Islet of Langerhans (tissue), 1 donor: Measurements from ENCODE around the gene CD2BP2.
"Not testable (repeated sequence)": the region's sequence is repeated elsewhere in the genome, so short reads cannot be mapped to it uniquely, and the experiment has no call there.

ENCODE experiments used
- FAIRE-seq: peaks from one replicate; lab custom pipeline; 2011; peaks lifted over from hg19 to GRCh38; lab: Jason Lieb, UNC

CD2BP2 gene

DNA sequence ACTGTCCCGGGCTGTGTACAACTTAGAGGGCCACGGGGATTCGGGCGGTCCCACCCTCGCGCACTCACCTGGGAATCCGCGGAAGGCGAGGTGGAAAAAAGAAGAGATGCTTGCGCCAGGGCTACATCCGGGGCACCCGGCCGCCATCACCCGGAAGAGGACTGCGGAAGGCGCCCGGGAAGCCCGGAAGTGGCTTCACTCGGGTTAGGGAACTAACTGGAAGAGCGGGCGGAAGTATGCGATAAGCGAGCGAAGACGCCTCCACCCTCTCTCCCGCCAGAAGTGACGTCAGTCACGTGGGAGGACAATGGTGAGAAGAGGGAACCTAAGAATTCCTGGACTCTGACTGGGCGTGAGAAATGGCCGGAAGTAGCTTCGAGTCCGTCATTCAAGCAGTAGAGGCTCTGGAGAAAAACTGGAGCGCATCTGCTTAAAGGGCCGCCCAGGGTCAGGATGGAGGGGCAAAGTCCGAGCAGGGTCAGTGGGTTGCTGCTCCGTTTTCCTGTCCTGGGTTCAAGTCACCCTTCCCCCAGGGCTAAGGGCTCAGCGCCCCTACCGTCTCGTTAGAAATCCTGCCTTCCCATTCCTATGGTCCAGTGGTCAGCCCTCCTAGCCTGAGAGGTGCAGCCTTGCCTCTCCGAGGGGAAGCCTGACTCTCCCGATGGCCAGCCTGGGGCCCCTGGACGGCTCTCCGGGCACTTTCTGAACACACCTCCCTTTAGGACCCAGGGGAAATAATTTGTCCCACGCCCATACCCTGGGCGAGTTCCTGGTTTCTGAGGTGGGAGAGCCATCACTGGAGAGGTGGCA lies at the start of gene CD2BP2:
TSS of gene CD2BP2 (minus strand) at position 165 of the 810 bp plus-strand sequence. CDS start 627 bp downstream, outside the sequence.
- peak; percentile 96 for FAIRE-seq

DNA sequence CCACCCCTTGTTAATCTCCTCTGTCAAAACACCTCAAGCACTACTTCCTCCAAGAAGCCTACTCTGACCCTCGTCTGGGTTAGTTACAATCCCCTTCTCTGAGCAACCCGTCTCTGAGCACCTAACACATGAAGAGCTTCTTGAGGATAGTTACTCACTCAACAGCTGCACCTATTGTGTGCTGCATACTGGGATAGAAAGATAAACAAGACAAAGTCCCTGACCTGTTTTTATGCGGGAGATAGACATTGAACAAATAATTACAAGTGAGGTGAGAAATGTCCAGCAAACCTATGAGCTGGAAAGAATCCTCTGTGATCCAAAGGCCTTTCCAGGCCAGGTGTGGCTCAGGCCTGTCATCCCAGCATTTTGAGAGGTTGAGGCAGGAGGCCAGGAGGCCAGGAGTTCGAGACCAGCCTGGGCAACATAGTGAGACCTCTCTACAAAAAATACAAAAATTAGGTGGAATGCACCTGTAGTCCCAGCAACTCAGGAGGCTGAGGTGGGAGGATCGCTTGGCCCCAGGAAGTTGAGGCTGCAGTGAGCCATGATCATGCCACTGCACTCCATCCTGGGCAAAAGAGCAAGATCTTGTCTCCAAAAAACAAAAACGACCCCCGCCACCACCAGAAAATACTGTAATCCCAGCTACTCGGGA lies 46.8 kb upstream of the CD2BP2 start:
- no peak for FAIRE-seq

DNA sequence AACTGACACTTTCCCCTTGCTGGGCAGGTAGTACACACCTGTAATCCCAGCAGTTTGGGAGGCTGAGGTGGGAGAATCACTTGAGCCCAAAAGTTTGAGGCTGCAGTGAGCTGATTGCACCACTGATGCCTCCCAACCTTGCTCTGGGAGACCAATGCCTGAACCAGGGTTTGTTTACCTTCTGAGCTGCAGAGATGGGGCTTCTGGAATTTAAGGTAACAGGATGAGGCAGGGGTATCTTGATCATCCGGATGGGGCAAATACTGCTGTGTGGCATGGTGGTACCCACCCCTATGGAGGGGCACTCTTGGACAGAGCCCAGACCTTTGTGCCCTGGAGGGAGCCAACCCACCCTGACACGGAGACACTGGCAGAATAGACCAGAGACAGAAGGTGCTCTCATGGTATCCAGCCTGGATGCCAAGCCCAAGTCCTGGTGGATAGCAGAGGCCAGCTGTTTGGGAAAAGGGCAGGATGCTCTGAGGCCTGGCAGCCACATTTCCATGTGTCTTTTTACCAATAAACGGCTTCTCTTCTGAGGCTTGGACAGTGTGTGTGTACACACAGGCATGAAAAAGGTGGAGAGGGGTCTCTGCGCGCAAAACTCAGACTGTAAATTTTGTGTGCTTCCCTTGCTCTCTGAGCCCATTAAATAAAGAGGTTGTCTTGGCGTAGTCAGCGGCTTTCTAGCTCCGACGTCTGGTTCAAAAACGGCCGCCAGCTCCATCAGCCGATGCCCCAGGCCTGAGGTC lies 44.5 kb upstream of the CD2BP2 start:
- FAIRE-seq: no peak

DNA sequence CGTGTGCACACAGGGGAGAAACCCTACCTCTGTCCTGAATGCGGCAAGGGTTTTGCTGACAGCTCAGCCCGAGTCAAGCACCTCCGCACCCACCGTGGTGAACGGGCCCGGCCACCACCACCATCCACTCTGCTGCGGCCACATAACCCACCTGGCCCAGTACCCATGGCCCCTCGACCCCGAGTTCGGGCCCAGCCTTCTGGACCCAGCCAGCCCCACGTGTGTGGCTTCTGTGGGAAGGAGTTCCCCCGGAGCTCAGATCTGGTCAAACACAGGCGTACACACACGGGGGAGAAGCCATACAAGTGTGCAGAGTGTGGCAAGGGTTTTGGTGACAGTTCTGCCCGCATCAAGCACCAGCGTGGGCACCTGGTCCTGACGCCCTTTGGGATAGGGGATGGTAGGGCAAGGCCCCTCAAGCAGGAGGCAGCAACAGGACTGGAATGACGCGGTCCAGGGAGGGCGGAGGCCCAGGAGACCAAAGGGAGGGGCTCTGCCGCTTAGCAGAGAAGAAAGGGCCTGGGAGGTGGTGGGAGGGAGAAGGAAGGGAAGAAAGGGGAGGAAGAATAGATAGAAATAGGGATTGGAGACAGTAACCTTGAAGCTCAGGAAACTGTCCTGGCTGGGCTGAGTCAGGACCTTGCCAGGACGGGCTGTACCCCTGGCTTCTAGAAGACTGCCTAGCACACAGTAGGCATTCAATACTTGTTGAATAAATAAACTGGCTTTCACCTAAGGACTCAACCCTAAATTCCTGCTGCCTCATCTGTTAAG lies 43.7 kb upstream of the CD2BP2 start:
- FAIRE-seq: no peak

DNA sequence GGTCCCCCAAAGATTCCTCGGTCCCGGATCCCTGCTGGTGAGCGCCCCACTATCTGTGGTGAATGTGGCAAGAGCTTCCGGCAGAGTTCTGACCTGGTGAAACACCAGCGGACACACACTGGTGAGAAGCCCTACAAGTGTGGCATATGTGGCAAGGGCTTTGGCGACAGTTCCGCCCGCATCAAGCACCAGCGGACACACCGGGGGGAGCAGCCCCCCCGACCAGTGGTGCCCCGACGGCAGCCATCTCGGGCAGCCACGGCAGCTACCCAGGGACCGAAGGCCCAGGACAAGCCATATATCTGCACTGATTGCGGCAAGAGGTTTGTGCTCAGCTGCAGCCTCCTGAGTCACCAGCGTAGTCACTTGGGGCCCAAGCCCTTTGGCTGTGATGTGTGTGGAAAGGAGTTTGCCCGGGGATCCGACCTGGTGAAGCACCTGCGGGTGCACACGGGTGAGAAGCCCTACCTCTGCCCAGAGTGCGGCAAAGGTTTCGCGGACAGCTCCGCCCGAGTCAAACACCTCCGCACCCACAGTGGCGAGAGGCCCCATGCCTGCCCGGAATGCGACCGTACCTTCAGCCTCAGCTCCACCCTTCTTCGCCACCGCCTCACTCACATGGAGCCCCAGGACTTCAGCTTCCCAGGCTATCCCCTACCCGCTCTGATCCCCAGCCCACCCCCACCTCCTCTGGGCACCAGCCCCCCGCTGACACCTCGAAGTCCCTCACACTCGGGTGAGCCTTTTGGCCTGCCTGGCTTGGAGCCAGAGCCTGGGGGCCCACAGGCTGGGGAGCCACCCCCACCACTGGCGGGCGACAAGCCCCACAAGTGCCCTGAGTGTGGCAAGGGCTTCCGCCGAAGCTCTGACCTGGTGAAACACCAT lies 42.9 kb upstream of the CD2BP2 start:
- no peak for FAIRE-seq

DNA sequence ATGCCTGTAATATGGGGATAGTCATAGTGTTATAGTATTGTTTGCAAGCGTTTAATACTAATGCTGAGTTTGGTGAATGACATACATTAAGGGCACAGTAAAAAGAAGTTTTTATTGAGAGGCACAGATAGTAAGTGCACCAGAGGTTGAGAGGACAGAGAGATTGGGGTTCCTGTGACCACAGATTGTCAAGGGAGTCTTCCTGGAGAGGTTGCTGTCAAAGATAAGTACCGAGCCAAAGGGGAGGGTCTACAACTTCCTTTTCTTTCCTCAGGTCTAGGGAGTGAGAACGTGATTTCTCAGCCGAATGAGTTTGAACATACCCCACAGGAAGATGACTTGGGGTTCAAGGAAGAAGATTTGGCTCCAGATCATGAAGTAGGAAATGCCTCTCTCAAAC lies 41.9 kb upstream of the CD2BP2 start:
- no peak for FAIRE-seq

DNA sequence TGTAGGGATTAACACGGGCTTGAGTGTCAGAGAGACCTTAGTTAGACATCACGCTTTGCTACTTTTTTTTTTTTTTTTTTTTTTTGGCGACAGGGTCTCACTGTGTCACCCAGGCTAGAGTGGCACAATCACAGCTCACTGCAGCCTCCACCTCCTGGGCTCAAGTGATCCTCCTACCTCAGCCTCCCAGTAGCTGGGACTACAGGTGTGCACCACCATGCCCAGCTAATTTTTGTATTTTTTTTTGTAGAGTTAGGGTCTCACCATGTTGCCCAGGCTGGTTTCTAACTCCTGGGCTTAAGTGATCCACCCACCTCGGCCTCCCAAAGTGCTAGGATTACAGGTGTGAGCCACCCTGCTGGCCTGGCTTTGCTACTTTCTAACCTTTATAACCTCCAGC lies 41.5 kb upstream of the CD2BP2 start:
- FAIRE-seq: not testable (repeated sequence)

DNA sequence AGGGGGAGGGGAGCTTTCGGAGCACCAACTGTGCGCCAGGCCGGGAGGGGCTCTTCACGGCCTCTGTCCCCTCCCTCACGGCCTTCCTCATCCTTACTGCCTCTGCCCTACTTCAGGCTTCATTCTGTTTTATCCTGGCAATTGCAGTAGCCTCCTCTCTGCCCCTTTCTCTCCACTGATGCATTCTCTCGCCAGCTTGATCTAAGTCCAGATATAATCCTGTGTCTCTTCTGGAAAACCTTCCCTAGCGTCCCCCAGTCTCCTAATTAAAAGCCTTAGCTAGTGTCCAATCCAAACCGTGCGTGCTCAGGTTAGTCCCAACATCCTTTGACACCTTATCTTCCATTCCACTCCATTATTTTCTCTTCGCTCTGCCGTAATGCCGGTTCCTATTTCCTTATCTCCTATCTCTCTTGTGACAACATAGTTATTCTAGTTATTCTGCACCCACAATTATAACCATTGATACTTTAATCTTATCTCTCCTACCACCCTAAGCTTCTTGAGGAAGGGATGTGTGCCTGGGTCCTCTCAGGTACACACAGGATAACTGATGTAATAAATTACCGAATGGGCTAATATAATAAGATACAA lies 41.0 kb upstream of the CD2BP2 start:
- FAIRE-seq: no peak

DNA sequence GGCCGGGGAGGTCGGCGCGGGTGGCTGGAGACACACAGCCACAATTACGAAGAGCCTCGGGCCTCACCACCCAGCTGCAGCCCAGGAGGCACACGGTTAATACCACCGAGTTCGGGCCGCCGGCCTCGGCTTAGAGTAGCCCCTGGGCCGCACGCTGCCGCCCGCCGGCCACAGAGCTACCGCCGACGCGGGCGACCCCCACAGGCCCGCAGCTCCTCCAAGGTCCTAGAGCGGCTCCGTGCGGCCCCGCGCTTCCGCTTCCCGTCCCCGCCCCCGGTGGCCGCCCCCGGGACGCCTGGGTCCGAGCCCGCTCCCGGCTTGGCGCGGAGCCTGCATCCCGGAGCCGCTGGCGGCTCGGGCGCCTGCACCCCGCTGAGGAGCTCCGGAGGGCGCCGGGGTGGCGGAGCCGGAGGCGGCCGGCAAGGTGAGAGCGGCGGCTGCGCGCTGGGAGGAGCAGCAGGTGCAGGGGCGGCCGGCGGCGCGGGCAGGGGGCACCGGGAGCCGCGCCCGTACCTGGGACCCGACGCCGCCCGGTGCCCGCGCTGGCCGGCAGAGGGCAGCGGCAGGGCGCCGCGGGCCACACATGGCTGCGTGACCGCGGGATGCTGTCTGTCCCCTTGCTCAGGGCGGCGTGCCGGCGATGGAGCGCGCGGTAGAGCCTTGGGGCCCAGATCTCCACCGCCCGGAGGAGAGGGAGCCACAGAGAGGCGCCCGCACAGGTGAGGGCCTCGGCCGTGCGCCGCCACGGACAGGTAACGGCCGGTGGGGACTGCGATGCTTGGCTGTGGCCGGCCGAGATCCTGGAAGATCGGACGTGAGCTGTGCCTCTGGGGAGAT lies 40.3 kb upstream of the CD2BP2 start, which contains the start of gene ZNF48:
TSS of gene ZNF48 (plus strand) at position 266 of the 837 bp plus-strand sequence. CDS start at position 641, 375 bp downstream.
- FAIRE-seq: no peak

DNA sequence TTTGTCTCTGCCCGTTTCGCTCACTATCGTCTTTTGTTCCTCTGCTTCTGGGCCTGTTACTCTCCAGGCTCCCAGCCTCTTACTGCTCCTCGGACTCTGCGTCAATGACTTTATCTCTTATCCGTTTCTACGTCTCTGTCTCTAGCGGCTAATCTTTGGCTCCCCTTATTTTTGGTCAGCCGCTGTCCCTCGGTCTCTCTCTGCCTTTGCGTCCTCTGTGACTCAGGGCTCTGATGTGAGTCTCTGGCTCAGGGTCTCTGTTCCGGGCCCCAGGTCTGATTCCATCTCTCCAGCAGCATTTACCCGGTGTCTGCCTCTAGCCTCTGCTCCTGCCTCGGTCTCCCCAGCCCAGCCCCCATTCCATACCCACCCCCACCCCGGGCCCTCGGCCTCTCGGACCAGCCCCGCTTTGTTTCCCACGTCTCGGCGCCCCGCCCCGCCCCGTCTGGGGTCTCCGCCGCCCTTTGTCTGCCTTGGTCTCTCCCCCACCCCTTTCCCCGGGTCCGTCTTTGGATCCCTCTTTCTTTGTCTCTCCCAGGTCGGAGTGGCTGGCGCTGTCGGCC lies 39.6 kb upstream of the CD2BP2 start:
- no peak for FAIRE-seq

DNA sequence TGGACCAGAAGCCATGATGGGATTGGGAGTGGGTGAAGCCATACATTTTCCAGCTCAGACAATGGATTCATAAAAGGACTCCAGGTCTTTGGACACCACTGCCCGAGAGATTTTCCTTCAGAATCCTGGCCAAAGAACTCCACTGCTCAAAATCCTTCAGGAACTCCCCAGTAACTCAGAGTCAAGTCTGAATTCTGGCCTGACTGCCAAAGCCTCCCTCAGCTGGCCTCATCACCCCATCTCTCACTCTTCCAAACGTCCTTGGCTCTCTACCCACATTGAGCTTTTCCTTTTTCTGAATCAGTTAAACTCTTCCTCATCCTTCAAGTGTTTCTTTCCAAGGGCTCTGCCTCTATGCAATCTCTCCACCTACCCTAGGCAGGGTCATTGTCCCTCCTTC lies 28.4 kb upstream of the CD2BP2 start:
- no peak for FAIRE-seq

DNA sequence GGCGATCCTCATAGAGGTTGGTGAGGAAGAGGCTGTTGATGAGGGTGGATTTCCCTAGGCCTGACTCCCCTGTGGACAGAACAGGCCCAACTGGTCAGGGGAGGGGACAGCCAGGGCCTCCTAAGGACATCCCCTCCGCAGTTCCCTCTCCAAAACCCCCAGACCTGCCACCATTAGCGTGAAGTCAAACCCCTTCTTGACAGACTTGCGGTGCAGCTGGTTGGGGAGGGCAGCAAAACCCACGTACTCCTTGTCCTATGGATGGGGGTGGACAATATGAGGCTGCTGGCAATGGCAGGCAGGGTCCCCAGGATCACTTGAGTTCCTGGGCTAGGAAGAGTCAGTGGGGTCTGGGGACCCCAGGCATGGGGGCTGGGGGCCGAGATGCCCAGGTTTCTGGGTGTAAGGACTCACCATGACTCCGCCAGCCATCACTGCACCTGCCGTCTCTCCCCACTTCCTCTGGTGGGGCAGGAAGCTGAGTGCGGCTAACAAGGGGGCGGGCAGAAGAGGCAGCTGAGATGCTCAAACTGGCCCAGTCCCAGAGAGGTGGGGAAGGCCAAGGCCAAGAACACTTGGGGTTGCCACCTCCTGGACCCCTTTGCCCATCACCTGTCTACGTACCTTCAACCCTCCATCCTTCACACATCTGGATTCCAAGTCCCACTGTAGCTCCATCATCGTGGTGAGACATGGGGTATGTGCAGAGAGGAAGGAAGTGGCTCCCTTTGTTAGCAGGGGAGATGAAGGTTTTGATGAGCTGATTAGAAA lies 27.2 kb upstream of the CD2BP2 start, which contains the start of gene SEPTIN1:
TSS of gene SEPTIN1 (minus strand) at position 451 of the 771 bp plus-strand sequence. CDS start at position 432, 19 bp downstream.
- no peak for FAIRE-seq

DNA sequence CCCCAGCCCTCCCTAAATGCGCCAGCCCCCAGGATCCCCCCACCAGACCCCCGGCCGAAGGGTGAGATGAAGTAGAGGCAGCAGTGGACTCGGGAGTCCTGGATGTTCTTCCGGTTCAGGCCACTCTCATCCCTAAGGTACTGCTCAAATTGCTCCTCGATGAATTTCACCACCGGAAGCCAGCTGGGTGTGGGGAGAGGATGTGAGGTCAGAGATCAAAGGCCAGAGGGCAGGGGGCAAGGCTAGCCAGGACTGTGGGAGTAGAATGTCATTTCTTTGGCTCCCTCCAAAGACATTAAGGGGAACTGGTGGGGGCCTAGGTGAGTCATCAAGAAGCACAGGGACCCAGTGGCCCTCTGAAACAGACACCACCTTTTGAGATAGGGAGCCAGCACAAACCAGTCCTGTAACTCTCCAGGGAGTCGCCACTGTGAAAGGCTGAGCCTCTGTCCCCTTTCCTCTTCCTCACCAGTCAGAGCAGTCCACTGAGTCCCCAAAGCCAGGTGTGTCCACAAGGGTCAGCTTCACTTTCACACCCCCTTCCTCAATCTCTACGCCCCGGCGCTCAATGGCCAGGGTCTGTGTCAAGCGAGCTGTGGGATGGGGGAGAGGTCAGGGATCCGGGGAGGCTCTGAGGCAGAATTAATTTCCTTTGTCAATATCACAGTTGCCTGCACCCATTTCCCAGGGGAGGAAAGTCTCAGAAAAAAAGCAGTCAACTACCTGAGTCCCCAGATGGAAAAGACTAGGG lies 26.4 kb upstream of the CD2BP2 start:
- FAIRE-seq: no peak

DNA sequence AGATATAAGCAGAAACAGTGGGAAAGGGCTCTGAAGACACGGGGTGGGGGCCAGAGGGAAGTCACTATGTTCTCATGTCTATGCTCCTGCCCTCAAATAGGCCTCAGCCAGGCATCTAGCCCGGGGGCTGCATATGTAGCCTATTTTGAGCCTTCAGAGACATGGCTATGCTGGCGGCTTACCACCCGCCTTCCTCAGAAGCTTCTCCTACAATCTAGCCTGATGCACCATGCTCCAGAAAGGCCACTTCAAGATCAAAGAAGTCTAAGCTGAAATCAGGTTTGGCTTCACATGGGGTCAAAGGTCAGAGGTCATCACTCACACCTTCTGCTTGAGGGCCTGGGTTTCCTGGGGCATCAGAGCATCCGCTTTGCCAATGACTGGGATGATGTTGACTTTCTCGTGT lies 25.7 kb upstream of the CD2BP2 start:
- FAIRE-seq: no peak

DNA sequence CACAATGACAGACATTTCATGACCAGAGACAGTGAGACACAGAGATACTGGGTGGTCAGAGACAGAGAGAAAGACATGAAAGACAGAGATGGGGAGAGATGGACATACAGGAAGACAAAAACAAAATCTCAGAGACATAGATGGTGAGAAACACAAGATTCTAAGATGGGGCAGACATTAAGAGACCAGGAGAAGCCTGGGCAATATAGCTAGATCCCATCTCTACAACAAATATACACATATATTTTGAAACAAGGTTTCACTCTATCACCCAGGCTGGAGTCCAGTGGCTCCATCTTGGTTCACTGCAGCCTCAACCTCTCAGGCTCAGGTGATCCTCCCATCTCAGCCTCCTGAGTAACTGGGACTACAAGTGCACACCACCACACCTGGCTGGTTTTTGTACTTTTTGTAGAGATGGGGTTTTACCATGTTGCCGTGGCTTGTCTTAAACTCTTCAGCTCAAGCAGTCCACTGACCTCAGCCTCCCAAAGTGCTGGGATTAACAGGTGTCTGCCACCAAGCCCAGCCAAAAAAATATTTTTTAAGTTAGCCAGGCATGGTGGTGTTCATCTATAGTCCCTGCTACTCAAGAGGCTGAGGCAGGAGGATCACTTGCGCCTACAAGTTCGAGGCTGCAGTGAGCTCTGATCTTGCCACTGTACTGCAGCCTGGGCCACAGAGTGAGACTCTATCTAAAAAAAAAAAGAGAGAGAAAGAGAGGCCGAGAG lies 25.1 kb upstream of the CD2BP2 start:
- no peak for FAIRE-seq

DNA sequence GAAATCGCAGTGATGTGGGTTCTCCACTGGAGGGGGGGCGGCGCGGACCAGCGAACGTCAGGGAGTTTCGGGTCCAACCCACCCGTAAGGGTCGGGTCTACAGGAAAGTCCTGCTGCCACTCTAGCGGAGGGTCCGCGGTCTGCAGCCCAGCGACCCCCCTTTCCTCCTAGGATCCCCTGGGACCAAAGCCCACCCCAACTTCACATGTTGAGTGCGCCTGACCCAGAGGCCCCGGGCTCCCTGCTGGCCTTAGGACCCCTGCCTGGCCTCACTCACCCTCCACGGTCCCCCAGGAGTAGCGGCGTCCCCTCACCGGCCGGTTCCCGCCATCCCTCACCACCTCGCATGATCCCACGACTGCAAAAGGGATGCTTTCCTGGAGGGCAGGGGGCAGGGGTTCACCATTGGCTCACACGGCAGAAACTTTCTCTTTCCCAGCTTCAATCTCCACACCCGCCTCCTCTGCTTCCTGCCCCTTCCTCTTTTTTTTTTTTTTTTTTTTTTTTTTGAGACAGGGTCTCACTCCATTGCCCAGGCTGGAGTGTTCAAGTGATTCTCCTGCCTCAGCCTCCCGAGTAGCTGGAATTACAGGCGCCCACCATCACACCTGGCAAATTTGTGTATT lies 24.2 kb upstream of the CD2BP2 start:
- FAIRE-seq: no peak
